KMS-11 (cell line): ENCODE data around the gene CACNA2D3.

Source experiments
- H2AFZ ChIP-seq: fragments of 200-600 bp; sonication (generic); 2 replicates; pipeline ENCODE4 v1.6.1; 2016; ENCODE audit warnings: antibody characterized with exemption, mixed run types, low read depth
- H3K27ac ChIP-seq: fragments of 200-600 bp; sonication (generic); 2 replicates; pipeline ENCODE4 v1.6.1; 2016; ENCODE audit warnings: mild to moderate bottlenecking, mixed run types
- H3K27me3 ChIP-seq: fragments of 200-600 bp; sonication (generic); 2 replicates; pipeline ENCODE4 v1.6.1; 2017; ENCODE audit warnings: mild to moderate bottlenecking, low read depth, mixed run types, moderate library complexity; ENCODE audit not compliant: insufficient read depth
- H3K36me3 ChIP-seq: fragments of 200-600 bp; sonication (generic); 2 replicates; pipeline ENCODE4 v1.6.1; 2017; ENCODE audit warnings: mild to moderate bottlenecking, mixed run types; ENCODE audit not compliant: insufficient read depth
- H3K4me1 ChIP-seq: fragments of 200-600 bp; sonication (generic); 2 replicates; pipeline ENCODE4 v1.6.1; 2016; ENCODE audit warnings: mild to moderate bottlenecking, low read depth, mixed run types; ENCODE audit not compliant: poor library complexity, severe bottlenecking
- H3K4me2 ChIP-seq: fragments of 200-600 bp; sonication (generic); 2 replicates; pipeline ENCODE4 v1.7.0; 2016; ENCODE audit warnings: mild to moderate bottlenecking, mixed run types
- H3K4me3 ChIP-seq: fragments of 200-600 bp; sonication (generic); IDR thresholded peaks from 2 replicates; pipeline ENCODE4 v1.6.1; 2017; ENCODE audit warnings: low read depth, low read length, mixed read lengths; ENCODE audit not compliant: insufficient read depth
- H3K79me2 ChIP-seq: fragments of 200-600 bp; sonication (generic); 2 replicates; pipeline ENCODE4 v1.6.1; 2016; ENCODE audit warnings: low read depth, mixed run types; ENCODE audit not compliant: insufficient read depth
- H3K9ac ChIP-seq: fragments of 200-600 bp; sonication (generic); 2 replicates; pipeline ENCODE4 v1.6.1; 2016; ENCODE audit warnings: mild to moderate bottlenecking, mixed run types
- H4K20me1 ChIP-seq: fragments of 200-600 bp; sonication (generic); 2 replicates; pipeline ENCODE4 v1.6.1; 2016; ENCODE audit warnings: mild to moderate bottlenecking, mixed run types; ENCODE audit not compliant: insufficient read depth
- CTCF ChIP-seq: fragments of 200-600 bp; sonication (generic); conservative IDR thresholded peaks from 2 replicates; pipeline ENCODE4 v1.6.1; 2017; ENCODE audit warnings: low read depth, mild to moderate bottlenecking, antibody characterized with exemption, low read length, moderate library complexity, mixed read lengths

Gene CACNA2D3

GRCh38 chr3:54957711-54958110 is 835.4 kb downstream of the CACNA2D3 start:
- Histone ChIP-seq H3K9ac (no peak overlapping the region), H3K4me3 (no peak overlapping the region), H4K20me1 (no peaks in the 10 kb centered on the region), H3K27ac (no peak overlapping the region), H3K4me1 (no peaks in the 10 kb centered on the region), H3K36me3 (no peaks in the 10 kb centered on the region), H3K27me3 (no peaks in the 10 kb centered on the region), H2AFZ (no peak overlapping the region), H3K79me2 (no peaks in the 10 kb centered on the region), H3K4me2 (no peak overlapping the region)
- no peak for TF ChIP-seq CTCF

DNA sequence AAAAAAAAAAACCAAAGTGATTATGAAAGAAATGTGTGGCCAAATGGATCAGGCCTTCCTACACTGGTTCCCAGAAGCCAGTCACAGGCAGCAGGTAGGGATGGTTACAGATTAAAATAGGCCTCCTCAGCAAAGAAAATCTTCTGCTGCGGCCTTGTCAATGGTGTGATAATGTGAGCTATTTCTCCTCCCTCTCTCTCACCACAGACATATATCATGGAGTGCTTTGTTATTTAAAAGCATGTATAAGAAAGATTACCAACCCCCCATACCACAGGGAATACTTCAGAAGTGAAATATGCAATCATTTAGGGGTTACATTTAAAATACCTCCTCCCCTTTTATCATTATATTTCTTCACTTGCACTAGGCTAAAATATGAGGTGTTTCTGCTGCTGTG is 837.7 kb downstream of the CACNA2D3 start:
- Histone ChIP-seq H3K27me3 (no peaks in the 10 kb centered on the region), H3K4me1 (no peaks in the 10 kb centered on the region), H3K4me2 (no peak overlapping the region), H3K9ac (no peak overlapping the region), H3K27ac (no peak overlapping the region), H3K4me3 (no peak overlapping the region), H3K36me3 (no peaks in the 10 kb centered on the region), H2AFZ (no peak overlapping the region), H3K79me2 (no peaks in the 10 kb centered on the region), H4K20me1 (no peaks in the 10 kb centered on the region)
- TF ChIP-seq CTCF: no peak

GRCh38 chr3:54960701-54961100 is 838.3 kb downstream of the CACNA2D3 start:
- no peak overlapping the region for H3K27ac ChIP-seq
- H2AFZ ChIP-seq: no peak overlapping the region
- no peak for TF ChIP-seq CTCF
- no peaks in the 10 kb centered on the region for H3K27me3 ChIP-seq
- H3K9ac ChIP-seq: no peak overlapping the region
- H3K4me2 ChIP-seq: no peak overlapping the region
- no peaks in the 10 kb centered on the region for H3K79me2 ChIP-seq
- no peak overlapping the region for H3K4me3 ChIP-seq
- no peaks in the 10 kb centered on the region for H4K20me1 ChIP-seq
- H3K36me3 ChIP-seq: no peaks in the 10 kb centered on the region
- no peaks in the 10 kb centered on the region for H3K4me1 ChIP-seq

GRCh38 chr3:54962200-54962599 is 839.8 kb downstream of the CACNA2D3 start:
- H3K4me2 ChIP-seq: no peak overlapping the region
- H3K9ac ChIP-seq: no peak overlapping the region
- TF ChIP-seq CTCF: no peak
- no peak overlapping the region for H2AFZ ChIP-seq
- no peaks in the 10 kb centered on the region for H3K27me3 ChIP-seq
- no peaks in the 10 kb centered on the region for H3K36me3 ChIP-seq
- H3K79me2 ChIP-seq: no peaks in the 10 kb centered on the region
- no peak overlapping the region for H3K27ac ChIP-seq
- H3K4me3 ChIP-seq: no peak overlapping the region
- no peaks in the 10 kb centered on the region for H4K20me1 ChIP-seq
- H3K4me1 ChIP-seq: no peaks in the 10 kb centered on the region

DNA sequence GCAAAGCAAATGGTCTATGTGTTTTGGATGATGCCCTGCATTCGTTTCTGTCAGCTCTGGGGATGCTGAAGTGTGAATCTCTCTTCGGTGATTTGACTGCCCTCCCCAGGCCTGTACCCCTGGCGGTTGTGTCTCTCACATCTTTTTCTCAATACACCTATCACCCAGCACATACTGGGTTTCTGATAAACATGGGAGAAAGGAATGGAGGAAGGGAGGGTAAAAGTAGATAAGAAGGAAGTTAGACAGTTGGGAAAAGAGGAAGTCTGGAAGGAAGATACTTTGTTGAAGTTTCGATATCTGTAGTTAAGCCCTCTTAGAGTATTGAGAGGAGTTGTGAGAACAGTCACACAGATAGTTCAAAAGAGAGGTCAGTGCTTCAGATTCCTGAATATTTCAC is 841.3 kb downstream of the CACNA2D3 start:
- Histone ChIP-seq H3K27ac (no peak overlapping the region), H2AFZ (no peak overlapping the region), H3K27me3 (no peaks in the 10 kb centered on the region), H4K20me1 (no peaks in the 10 kb centered on the region), H3K4me1 (no peaks in the 10 kb centered on the region), H3K4me2 (no peak overlapping the region), H3K36me3 (no peaks in the 10 kb centered on the region), H3K9ac (no peak overlapping the region), H3K79me2 (no peaks in the 10 kb centered on the region), H3K4me3 (no peak overlapping the region)
- TF ChIP-seq CTCF: no peak
